Panc1 (cell line): ENCODE results near the gene IPO5. TPM values are rescaled to one million over a fixed set of nuclear protein-coding genes. Genes with fewer than 3 reads are reported as not detected.

ENCODE experiments used
- ATAC-seq: fragments of 200-7000 bp; cut with Tn5 transposase; 2 replicates; pipeline ENCODE4 v1.9.1; 2020; ENCODE audit warnings: mild to moderate bottlenecking, moderate library complexity
- BruUV-seq: library from RNA; stranded (reverse); fragments of 400-500 nt; replicated peaks from 2 replicates; lab custom pipeline; 2021; lab: Mats Ljungman, UMichigan
- CTCF ChIA-PET: fragments of 300-600 bp; sonication (Branson Sonifier 250); formaldehyde crosslinking; loops from one replicate; lab custom pipeline; 2022; ENCODE audit warnings: antibody characterized with exemption; lab: Charles Lee
- POLR2A ChIA-PET: fragments of 300-600 bp; sonication (Branson Sonifier 250); formaldehyde crosslinking; loops from one replicate; lab custom pipeline; 2022; ENCODE audit warnings: antibody characterized with exemption; lab: Charles Lee
- DNase-seq: peaks from one replicate; pipeline ENCODE4 v3.0.0-alpha.2; 2010; ENCODE audit warnings: low read depth, low spot score
- H3K27ac ChIP-seq: 2 replicates; pipeline ENCODE4 v1.5.1; 2011; ENCODE audit warnings: mild to moderate bottlenecking, low read length, inconsistent platforms
- H3K27me3 ChIP-seq: fragments of 200-500 bp; sonication (Bioruptor generic); 2 replicates; pipeline ENCODE4 v1.6.0; 2014; ENCODE audit warnings: low read length, inconsistent platforms; ENCODE audit not compliant: control insufficient read depth, insufficient read depth
- H3K36me3 ChIP-seq: fragments of 200-500 bp; sonication (Bioruptor generic); 2 replicates; pipeline ENCODE4 v1.5.1; 2014; ENCODE audit warnings: inconsistent platforms, mild to moderate bottlenecking, low read length, moderate library complexity; ENCODE audit not compliant: control insufficient read depth, insufficient read depth
- H3K4me1 ChIP-seq: 2 replicates; pipeline ENCODE4 v1.5.1; 2011; ENCODE audit warnings: inconsistent platforms, mild to moderate bottlenecking, low read length, moderate library complexity; ENCODE audit not compliant: control insufficient read depth, insufficient read depth
- H3K4me3 ChIP-seq, 2 experiments: 2 replicates each; pipeline ENCODE4 v1.5.1; 2011 to 2012; ENCODE audit warnings: low read depth in 2 of 2, low read length in 2 of 2, mild to moderate bottlenecking in 2 of 2, inconsistent platforms in 1 of 2, moderate library complexity in 1 of 2
- H3K9me3 ChIP-seq: fragments of 200-500 bp; sonication (Bioruptor generic); 2 replicates; pipeline ENCODE4 v1.5.1; 2014; ENCODE audit warnings: low read depth, mild to moderate bottlenecking, inconsistent platforms, low read length, moderate library complexity; ENCODE audit not compliant: control insufficient read depth, insufficient read depth
- CTCF ChIP-seq: fragments of 450-650 bp; IDR thresholded peaks from 2 replicates; pipeline ENCODE4 v1.5.1; 2017; ENCODE audit warnings: mild to moderate bottlenecking
- POLR2AphosphoS5 ChIP-seq: IDR thresholded peaks from 2 replicates; pipeline ENCODE4 v1.6.1; 2012; ENCODE audit warnings: mild to moderate bottlenecking, low read depth, low read length, moderate library complexity
- REST ChIP-seq, 2 experiments: IDR thresholded peaks; 2 replicates each; pipeline ENCODE4 v1.6.1; 2011 to 2012; ENCODE audit warnings: low read depth in 2 of 2, control low read depth in 1 of 2, low read length in 1 of 2, mild to moderate bottlenecking in 1 of 2, moderate library complexity in 1 of 2; ENCODE audit not compliant: insufficient read depth in 1 of 2
- SIN3A ChIP-seq: IDR thresholded peaks from 2 replicates; pipeline ENCODE4 v1.6.1; 2012; ENCODE audit warnings: low read depth, mild to moderate bottlenecking, low read length, moderate library complexity, borderline replicate concordance; ENCODE audit not compliant: insufficient read depth
- TCF7L2 ChIP-seq: IDR thresholded peaks from 2 replicates; pipeline ENCODE4 v1.6.1; 2011; ENCODE audit warnings: mild to moderate bottlenecking, low read depth, low read length, inconsistent platforms
- in situ Hi-C: cut with HindIII; loops from 2 replicates; pipeline ENCODE4 v1.10.0; 2016; ENCODE audit warnings: low sequenced_read_pairs, low pct_unique_long_range_greater_than_20kb
- intact Hi-C: fragments of 100-400 bp; cut with micrococcal nuclease; formaldehyde crosslinking; loops from one replicate; pipeline ENCODE4 v1.10.0; 2022; ENCODE audit not compliant: unreplicated experiment
- total RNA-seq: library from RNA; stranded (reverse); gene quantifications from one replicate; pipeline ENCODE4 v1.2.1, GENCODE V29; 2021; ENCODE audit not compliant: unreplicated experiment

IPO5 gene
- total RNA-seq, 1 experiment from 2014 or later: 122 TPM

- H3K36me3 ChIP-seq: no peaks in the 10 kb centered on the region
- no TSS peak for BruUV-seq
- in situ Hi-C loops: no loop called here
- CTCF ChIA-PET: no interaction called here
- H3K9me3 ChIP-seq: no peaks in the 10 kb centered on the region
- intact Hi-C loops: no loop called here
- no peak overlapping the region for H3K27ac ChIP-seq
- POLR2A ChIA-PET: no interaction called here
- H3K27me3 ChIP-seq: no peaks in the 10 kb centered on the region
- DNase-seq (no peak), ATAC-seq (no peak)
- H3K4me1 ChIP-seq: no peaks in the 10 kb centered on the region
- TF ChIP-seq REST (IDR thresholded peaks at IDR 0.05; ENCODE audit: insufficient read depth in 1 of 2, low read depth in 2 of 2, low read length in 1 of 2): no peak
- no peak for TF ChIP-seq POLR2AphosphoS5
- TF ChIP-seq SIN3A: no peak
- H3K4me3 ChIP-seq: no peak overlapping the region
These were observed 19.7 kb upstream of the IPO5 start for GRCh38 chr13:97933776-97934175.

GRCh38 chr13:97934590-97934989 is 18.9 kb upstream of the IPO5 start:
- H3K27me3 ChIP-seq: no peaks in the 10 kb centered on the region
- H3K4me1 ChIP-seq: no peaks in the 10 kb centered on the region
- H3K9me3 ChIP-seq: no peaks in the 10 kb centered on the region
- no TSS peak for BruUV-seq
- H3K4me3 ChIP-seq: no peak overlapping the region
- DNase-seq: no peak
- no peak overlapping the region for H3K27ac ChIP-seq
- in situ Hi-C loops (no loop called here), intact Hi-C loops (no loop called here)
- TF ChIP-seq TCF7L2: no peak
- no peak for TF ChIP-seq POLR2AphosphoS5
- no peak for TF ChIP-seq REST (IDR thresholded peaks at IDR 0.05; ENCODE audit: insufficient read depth in 1 of 2, low read depth in 2 of 2, low read length in 1 of 2)
- no peak for TF ChIP-seq CTCF
- TF ChIP-seq SIN3A: no peak
- ChIA-PET POLR2A (no interaction called here), CTCF (no interaction called here)
- ATAC-seq: no peak
- no peaks in the 10 kb centered on the region for H3K36me3 ChIP-seq
